GM21723 (cell line): ENCODE data around the gene SEPSECS.

Source experiments
- ATAC-seq: cut with Tn5 transposase; IDR thresholded peaks from one replicate; pipeline ENCODE4 v1.9.1; 2021; ENCODE audit warnings: mild to moderate bottlenecking, moderate library complexity; ENCODE audit not compliant: unreplicated experiment

The SEPSECS gene

DNA sequence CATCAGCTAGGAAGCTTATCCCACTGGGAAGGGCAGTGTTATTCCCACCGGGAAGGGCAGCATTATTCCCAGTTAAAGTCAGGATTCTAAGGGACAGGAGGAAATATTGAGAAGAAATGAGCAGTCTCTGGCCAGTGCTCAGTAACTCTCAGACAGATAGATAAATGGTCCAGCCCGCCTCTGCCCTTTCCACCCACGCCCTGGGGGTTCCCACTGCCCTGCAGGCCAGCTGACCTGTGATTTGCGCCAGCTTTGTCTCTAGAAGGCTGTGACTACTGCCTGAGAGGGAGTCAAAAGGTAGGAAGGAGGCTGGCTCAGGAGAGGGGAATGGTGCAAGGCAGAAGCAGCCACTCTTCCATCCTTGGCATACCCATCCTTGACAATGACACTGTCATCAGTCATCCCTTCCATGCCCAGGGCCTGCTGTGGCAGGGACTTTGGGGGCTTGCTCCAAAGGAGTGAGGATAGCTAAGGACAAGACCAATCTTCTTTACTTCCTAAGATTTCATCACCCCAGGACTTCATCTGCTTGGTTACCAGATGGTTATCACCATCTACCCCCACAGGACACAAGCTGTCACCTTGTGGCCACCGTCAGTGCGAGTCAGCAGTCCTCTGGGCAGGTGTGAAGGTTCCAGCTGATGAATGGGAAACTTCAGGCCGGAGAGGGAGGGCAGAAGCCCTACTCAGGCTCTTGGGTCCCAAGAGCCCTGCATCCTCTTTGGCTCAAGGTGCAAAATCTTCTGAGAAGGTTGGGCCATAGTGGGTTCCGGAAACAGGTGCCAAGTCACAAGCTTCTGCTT is 49.5 kb downstream of the SEPSECS start:
- no peak for ATAC-seq

DNA sequence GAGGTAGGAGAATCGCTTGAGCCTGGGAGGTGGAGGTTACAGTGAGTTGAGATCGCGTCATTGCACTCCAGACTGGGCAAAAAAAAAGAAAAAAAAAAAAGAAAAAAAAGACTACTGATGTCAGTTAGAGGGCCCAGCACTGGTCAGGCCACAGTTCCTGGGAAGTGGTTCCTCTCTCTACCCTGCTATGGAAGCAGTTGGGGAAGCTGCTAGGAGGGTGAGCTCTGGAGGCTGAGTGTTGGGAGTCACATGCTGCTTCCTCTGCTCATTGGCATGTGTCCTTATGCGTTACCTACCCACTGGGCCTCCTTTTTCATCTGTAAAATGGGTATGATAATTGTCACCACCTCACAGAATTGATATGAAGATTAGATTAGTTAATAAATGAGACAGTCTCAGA is 50.7 kb downstream of the SEPSECS start:
- ATAC-seq, result no peak

DNA sequence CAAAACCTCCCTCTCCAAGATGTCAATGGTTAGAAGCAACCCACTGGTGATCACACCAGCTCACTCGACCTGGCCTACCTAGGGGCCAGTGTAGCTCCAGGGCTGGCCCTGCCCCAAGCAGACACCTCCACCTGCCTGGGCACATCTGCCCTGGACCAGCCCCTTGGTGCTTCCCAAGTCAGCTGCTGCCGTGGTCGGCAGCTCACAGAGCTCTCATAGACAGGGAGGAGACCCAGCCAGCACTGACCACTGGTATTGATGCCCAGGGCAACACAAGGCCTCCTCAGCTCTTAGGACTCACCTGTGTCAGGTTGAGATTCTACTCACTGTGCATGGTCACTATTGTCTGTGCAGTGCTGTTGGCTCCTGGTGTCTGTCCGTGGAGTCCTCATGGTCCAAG is 51.7 kb downstream of the SEPSECS start:
- no peak for ATAC-seq

DNA sequence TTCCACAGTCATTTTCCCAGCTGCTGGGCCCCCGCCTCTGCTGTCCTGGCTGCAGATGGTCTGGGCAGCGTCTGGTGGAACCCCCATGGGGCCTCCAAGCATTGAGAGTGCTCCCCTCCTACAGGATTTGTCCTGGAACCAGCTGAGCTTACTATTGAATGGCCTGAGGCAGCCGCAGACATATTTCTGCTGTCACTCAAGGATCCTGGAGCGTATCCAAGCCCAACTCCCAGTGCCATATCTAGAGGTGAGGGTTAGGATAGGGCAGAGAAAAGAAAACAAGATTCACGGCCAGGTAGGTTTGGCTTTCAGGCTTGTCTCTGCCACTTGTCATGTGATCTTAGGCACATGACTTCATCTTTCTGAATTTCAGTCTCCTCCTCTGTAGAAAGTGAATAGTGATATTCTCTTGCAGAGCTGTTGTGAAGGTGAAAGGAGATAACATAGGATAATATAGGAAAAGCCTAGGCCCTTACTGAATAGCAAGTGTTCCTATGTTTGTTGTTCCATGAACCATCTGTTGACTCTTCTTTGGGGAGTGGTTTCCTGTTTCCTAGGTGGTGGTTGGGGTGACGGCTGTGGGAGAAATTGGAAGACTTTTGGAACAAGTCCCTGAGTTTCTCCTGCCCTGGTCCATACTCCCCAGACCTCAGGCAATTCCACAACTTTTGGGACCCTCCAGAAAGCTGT is 52.3 kb downstream of the SEPSECS start:
- ATAC-seq, result no peak

DNA sequence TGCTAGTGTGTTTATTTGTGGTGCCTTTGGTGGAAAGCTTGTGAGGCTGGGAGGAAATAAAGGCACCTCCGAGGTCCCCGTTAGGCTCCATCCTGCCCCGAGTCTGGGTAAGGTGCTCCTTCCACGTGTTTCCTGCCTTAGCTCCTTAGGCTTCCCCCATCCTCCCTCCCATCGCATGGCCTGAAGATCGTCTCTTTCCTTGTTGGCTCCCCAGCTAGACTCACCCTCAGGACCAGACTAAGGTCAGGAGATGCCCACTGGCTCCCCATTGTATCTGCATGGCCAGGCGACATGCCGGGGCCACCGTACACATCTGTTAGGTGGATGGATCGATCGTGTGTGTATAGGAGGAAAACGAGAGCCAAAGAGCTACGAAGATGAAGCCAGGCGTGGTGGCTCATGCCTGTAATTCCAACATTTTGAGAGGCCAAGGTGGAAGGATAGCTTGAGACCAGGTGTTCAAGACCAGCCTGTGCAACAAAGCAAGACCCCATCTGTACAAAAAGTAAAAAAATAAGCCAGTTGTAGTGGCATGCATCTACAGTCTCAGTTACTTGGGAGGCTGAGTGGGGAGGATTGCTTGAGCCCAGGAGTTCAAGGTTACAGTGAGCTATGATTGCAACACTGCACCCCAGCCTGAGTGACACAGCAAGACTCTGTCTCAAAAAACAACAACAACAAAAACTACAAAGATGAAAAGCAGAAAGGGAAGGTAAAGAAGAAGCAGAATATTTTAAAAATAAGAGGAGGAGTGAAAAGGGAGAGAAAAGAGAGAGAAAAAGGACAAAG is 53.7 kb downstream of the SEPSECS start:
- no peak for ATAC-seq

DNA sequence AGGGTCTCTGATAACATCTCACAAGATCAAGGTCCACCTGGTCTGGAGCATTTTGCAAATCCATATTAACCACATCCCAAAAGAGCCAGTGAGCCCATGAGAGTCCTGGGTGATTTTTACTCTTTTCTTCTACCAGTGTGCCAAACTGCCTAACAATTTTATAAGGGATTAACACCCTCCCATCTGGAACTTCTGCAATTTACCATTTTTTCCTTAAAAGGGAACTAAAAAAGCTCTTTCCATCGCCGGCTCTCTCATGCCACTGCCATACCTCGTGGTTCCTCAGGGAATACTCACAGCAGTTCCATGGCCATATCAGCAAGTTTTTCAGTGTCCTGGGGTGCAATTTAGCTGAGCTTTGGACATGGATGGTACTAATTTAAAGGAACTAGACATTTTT is 55.7 kb downstream of the SEPSECS start:
- no peak for ATAC-seq

DNA sequence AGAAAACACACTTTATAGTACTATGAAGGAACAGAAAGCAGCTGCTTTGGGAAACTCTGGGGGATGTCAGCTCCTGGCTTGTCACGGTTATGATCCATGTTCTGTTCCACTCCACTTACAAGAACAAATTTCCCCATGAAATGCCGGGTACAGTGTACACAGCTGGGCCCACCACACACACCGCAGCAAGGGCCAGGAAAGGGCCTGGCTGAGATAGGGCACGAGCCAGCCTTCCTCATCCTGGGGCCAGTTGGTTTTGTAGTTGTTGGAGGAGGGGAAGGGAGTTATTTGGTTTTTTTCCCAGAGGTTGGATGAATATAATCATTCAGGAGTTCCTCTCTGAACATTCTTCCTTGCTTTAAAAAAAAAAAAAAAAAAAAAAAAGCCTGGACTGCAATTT is 56.8 kb downstream of the SEPSECS start:
- no peak for ATAC-seq

GRCh38 chr4:25101836-25102235 is 58.4 kb downstream of the SEPSECS start:
- no peak for ATAC-seq

DNA sequence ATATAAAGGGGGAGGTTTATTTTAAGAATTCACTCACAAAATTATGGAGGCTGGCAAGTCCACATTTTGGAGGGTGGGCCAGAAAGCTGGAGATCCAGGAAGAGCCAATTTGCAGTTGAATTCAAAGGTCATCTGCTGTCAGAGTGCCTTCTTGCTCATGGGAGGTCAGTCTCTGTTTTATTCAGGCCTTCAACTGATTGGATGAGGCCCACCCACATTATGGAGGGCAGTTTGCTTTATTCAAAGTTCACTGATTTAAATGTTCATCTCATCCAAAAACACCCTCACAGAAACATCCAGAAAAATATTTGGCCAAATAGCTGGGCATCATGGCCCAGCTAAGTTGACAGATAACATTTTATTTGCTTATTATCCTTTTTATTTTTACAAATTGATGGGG is 59.5 kb downstream of the SEPSECS start:
- ATAC-seq, result no peak

- ATAC-seq, result no peak
Observed at GRCh38 chr4:25100021-25100555, 60.2 kb downstream of the SEPSECS start.

- no peak for ATAC-seq
Observed at GRCh38 chr4:25098964-25099891, 61.0 kb downstream of the SEPSECS start.

GRCh38 chr4:25096981-25097443 is 63.2 kb downstream of the SEPSECS start:
- no peak for ATAC-seq

DNA sequence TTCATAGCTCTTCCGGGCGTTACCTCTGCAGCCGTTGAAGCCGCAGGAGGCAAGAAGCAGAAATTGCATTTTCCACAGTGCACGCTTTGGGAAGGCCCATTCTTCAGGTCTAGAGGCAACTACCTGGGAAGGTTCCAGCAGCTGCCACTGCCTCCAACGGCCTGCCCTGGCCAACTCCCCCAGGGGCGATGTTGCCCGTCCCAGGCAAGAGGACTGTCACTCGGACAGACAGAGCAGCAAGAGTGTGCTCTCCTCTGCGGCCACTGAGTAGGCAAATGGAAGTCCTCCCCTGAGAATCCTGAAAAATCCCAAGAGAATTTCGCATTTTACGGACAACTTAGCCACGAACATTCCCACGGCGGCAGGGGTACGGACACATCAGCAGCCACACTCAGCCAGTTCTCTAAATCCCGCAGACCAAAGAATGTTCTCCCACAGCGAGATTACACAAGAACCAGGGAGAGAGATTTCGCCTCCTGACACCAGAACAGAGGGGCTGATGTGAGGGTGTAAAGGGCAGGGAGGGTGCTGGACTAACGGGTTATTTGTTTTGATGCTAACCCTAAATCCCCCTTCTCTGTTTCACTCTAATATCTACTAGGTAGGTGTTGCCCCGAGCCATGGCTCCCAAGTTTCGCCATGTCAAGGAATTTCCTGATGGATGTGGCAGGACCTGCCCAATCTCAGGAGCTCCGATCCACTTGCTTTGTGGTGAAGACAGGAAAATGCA is 63.8 kb downstream of the SEPSECS start:
- no peak for ATAC-seq

DNA sequence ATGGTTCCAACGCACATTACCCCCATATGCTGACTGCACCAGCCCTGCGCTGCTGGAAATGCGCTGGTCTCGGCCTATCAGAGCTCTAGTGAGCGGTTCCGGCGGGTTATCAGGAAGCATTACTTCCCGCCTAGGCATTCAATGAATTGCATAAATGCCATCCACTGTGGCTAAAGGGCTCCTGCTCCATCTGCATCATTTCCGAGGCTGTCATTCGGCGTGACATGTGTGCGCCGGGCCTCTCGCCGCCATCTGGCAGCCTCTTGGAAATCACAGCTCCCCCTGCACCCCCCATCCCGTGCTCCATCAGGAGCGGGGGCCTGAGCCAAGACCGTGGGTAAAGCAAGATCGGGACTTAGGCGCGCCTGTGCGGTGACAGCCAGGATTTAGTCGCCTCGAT is 64.4 kb downstream of the SEPSECS start:
- ATAC-seq, result no peak

DNA sequence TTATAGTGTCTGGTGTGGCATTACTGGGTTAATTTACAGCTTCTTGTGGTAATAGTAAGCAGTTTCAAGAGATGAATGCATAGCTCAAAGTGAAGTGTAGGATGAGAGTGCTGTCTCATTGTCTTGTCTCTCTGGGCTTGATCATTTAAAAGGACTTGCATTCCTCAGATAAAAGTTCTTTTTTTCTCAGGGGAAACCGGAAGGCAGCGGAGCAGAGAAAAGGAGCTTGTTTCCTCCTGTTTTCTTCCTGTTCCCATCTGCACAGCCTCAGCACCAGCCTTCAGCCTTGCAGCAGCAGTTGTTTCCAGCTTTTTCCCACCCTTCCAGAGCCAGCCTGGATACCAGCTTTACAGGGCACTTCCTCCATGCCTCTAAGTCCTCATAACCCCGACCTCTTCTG is 68.1 kb downstream of the SEPSECS start:
- no peak for ATAC-seq

DNA sequence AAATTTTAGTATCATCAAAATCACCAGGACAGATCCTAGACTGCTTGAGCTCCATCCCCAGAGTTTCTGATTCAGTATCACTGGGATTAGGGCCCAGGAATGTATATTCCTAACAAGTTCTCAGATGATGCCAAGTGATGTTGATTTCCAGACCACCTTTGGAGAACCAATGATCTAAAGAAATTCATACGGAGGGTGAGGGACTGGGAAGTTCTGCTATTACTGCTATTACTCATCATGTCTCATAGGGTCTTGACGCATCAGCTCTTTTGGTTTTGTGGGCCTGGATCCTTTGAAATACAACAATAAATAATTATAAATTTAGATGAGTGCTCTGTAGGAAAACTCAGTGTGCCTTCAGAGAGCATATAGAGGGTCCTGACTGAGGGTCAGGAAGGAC is 69.7 kb downstream of the SEPSECS start:
- ATAC-seq, result no peak

DNA sequence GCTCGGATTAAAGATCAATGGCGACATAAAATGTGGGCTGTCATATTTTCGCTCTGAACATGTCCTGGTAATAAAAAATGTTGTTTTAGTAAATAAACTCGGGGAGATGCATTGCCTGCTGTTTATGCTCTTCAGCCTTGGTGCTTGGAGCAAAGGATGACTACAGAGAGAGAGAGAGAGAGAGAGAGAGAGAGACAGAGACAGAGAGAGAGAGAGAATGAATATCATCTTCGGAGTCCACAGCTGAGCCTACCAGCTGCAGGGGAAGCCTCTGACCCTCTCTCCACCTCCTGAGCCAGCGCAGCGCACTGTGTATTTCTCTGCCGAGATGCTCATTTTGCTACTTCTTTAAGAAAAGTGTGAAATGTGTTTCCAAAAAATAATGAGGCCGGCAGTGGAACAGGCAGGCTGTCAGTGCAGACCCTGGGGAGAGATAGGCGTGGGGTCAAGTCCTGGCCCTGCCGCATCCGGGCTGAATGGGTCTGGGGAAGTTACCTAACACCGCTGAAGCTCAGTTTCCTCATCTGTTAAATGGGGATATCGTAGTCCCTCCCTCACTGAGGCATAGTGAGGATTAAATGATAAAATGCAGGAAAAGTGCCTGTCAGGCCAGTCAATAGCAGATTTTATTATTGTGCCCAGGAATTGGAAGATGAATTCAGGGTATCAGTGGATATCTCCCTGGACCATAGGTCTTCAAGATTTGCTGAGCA is 71.0 kb downstream of the SEPSECS start:
- ATAC-seq, result no peak

- peak; percentile 67 for ATAC-seq
Observed at GRCh38 chr4:25088093-25088952, 71.9 kb downstream of the SEPSECS start.
